Gastrocnemius medialis (tissue), 4 donors: ENCODE data around the gene RASIP1. TPM values are rescaled to one million over a fixed set of nuclear protein-coding genes. Genes with fewer than 3 reads are reported as not detected.

Experiments used
- ATAC-seq, 2 donors: fragments of 150-250 bp; one replicate each; pipeline ENCODE4 v1.9.1; 2016
- DNase-seq, 2 donors: peaks; one replicate each; pipeline ENCODE4 v3.0.0-alpha.2; 2019
- H3K27ac ChIP-seq, 4 donors: fragments of 200-600 bp; sonication (generic); 1 replicate in 1 of 4; 2 replicates in 3 of 4; pipeline ENCODE4 v1.5.1; 2016 to 2018; ENCODE audit warnings: mild to moderate bottlenecking in 2 of 4, moderate library complexity in 1 of 4
- H3K27me3 ChIP-seq, 3 donors: fragments of 200-600 bp; sonication (generic) in 2 of 3; 1 replicate in 1 of 3; 2 replicates in 2 of 3; pipeline versions ENCODE4 v1.5.1 to v1.6.0; 2016 to 2019; ENCODE audit warnings: mild to moderate bottlenecking in 1 of 3, moderate library complexity in 1 of 3
- H3K36me3 ChIP-seq, 2 donors: fragments of 200-600 bp; sonication (generic) in 1 of 2; one replicate each; pipeline ENCODE4 v1.5.1; 2017 to 2018
- H3K4me1 ChIP-seq, 2 donors: fragments of 200-600 bp; sonication (generic) in 1 of 2; one replicate each; pipeline ENCODE4 v1.5.1; 2016 to 2017; ENCODE audit warnings: mild to moderate bottlenecking in 2 of 2
- H3K4me3 ChIP-seq, 4 donors: fragments of 200-600 bp; sonication (generic) in 3 of 4; 1 replicate in 1 of 4; 2 replicates in 3 of 4; pipeline ENCODE4 v1.5.1; 2016 to 2019; ENCODE audit warnings: mild to moderate bottlenecking in 2 of 4
- H3K9me3 ChIP-seq, 3 donors: fragments of 200-600 bp; sonication (generic) in 2 of 3; 1 replicate in 1 of 3; 2 replicates in 2 of 3; pipeline ENCODE4 v1.5.1; 2016 to 2019
- POLR2A ChIP-seq, 2 donors: fragments of 450-650 bp; IDR thresholded peaks; one replicate each; pipeline ENCODE4 v1.6.1; 2017; ENCODE audit warnings: antibody characterized with exemption in 2 of 2, mild to moderate bottlenecking in 2 of 2, moderate library complexity in 2 of 2
- in situ Hi-C, 4 donors: fragments of 200-750 bp; cut with MboI; loops; one replicate each; pipeline versions ENCODE4 v1.15.0 to v1.8.0; 2017; ENCODE audit warnings: low sequenced_read_pairs in 4 of 4
- intact Hi-C: fragments of 100-400 bp; cut with DNase I; formaldehyde crosslinking; loops from one replicate; pipeline ENCODE4 v1.15.1; 2023; ENCODE audit warnings: low total_unique reads
- total RNA-seq, 4 donors: library from RNA; depleted of rRNA; stranded (reverse); fragments of >200 nt; gene quantifications; one replicate each; pipeline versions ENCODE4 v1.1.0 to v1.2.3, GENCODE V29; 2016
- TF ChIP-seq, protein P1 (sequence below), 5 experiments: fragments of 450-650 bp in 3 of 5; fragments of 200-600 bp in 2 of 5; sonication (generic) in 2 of 5; IDR thresholded peaks in 4 of 5; conservative IDR thresholded peaks in 1 of 5; 1 replicate in 4 of 5; 2 replicates in 1 of 5; pipeline ENCODE4 v1.5.1; 2016 to 2019; ENCODE audit warnings: antibody characterized with exemption in 5 of 5, mild to moderate bottlenecking in 3 of 5, moderate library complexity in 3 of 5

RASIP1 gene
- total RNA-seq, 4 donors from 2014 or later: 3.4 to 8.1 (median 6.3) TPM

DNA sequence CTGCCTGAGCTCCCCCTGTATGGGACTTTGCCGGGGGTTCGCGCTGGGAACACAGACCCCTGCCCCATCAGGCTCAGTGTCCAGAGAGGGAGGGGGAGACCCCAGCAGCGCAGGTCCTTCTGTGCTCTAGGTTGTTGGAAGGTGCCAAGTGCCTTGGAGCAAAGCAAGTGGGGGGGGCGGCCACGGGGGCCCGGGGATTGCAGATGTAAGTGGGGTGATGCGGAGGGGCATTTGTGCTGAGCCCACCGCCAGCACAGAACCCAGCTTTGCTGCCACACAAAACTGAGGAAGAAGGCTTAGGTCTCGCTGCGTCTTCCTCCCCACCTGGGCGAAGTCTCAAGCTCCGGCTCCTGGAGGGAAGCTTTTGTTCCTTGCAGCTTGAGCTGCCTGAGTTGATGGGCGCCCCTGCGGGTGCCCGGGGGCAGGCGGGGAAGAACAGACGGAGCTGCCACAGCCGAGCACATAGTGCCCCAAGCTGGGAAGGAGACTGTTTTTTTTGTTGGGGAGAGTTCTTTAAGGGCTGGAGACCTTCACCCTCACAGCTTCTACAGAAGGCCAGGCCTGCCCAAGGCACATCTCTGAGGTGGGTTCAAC is 66.1 kb downstream of the RASIP1 start:
- ATAC-seq (no peak), DNase-seq (no peak)
- no peak for TF ChIP-seq POLR2A (IDR thresholded peaks at IDR 0.05)
- TF ChIP-seq, protein P1, sequence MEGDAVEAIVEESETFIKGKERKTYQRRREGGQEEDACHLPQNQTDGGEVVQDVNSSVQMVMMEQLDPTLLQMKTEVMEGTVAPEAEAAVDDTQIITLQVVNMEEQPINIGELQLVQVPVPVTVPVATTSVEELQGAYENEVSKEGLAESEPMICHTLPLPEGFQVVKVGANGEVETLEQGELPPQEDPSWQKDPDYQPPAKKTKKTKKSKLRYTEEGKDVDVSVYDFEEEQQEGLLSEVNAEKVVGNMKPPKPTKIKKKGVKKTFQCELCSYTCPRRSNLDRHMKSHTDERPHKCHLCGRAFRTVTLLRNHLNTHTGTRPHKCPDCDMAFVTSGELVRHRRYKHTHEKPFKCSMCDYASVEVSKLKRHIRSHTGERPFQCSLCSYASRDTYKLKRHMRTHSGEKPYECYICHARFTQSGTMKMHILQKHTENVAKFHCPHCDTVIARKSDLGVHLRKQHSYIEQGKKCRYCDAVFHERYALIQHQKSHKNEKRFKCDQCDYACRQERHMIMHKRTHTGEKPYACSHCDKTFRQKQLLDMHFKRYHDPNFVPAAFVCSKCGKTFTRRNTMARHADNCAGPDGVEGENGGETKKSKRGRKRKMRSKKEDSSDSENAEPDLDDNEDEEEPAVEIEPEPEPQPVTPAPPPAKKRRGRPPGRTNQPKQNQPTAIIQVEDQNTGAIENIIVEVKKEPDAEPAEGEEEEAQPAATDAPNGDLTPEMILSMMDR (IDR thresholded peaks at IDR 0.05 in 4 of 5, conservative IDR thresholded peaks at IDR 0.05 in 1 of 5): no peak
- intact Hi-C loops: loop anchor here (10.0 kb wide), 1 partner anchor 170 kb away; no protein-coding TSS in a partner anchor
- in situ Hi-C loops: loop anchor here in 1 of 4 donors (10.0 kb wide), 1 partner anchor 170 kb away; no protein-coding TSS in a partner anchor
- H3K4me3 ChIP-seq: no peak overlapping the region
- peaks cover 4 to 11% of the 10 kb centered on the region in 2 donors for H3K4me1 ChIP-seq
- no peak overlapping the region for H3K27ac ChIP-seq
- no peaks in the 10 kb centered on the region for H3K36me3 ChIP-seq
- no peaks in the 10 kb centered on the region for H3K27me3 ChIP-seq
- no peaks in the 10 kb centered on the region for H3K9me3 ChIP-seq

DNA sequence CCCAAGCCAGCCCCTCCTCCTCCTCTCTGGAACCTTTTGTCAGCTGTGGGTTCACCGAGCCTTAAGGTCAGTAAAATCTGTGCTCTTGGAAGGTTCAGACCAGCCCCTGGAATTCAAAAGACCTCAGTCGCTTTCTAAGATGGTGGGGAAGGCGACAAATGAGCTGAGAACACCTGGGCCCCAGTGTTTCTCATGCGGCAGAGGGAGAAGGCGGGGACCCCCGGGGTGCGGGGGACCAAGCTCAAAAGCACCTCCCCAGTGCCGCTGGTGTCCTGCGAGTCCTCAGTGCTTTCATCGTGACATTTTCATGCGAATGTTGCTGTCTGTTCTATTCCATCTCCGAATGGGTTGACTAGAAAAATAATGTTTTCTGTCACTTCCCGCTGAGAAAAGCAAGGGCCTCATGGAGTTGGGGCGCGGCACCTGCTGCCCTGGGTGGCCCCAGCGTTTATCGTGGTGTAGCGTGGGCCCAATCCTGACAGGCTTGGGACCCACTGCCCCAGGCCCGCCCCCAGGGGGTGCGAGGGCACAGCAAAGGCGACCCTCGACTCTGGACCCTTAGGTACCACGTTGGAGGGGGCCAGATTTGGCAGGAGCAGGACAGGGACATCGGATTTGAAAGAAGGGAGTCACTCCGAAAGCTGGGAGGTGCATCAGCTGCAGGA is 66.8 kb downstream of the RASIP1 start:
- H3K27ac ChIP-seq: no peak overlapping the region
- TF ChIP-seq POLR2A (IDR thresholded peaks at IDR 0.05): no peak
- TF ChIP-seq, protein P1 (IDR thresholded peaks at IDR 0.05 in 4 of 5, conservative IDR thresholded peaks at IDR 0.05 in 1 of 5): no peak
- intact Hi-C loops (loop anchor here (10.0 kb wide), 1 partner anchor 171 kb away; no protein-coding TSS in a partner anchor), in situ Hi-C loops (loop anchor here in 1 of 4 donors (10.0 kb wide), 1 partner anchor 171 kb away; no protein-coding TSS in a partner anchor)
- H3K9me3 ChIP-seq: no peaks in the 10 kb centered on the region
- H3K27me3 ChIP-seq: no peaks in the 10 kb centered on the region
- H3K4me3 ChIP-seq: no peak overlapping the region
- DNase-seq: no peak
- ATAC-seq: no peak
- no peaks in the 10 kb centered on the region for H3K36me3 ChIP-seq
- H3K4me1 ChIP-seq: peaks cover 4 to 11% of the 10 kb centered on the region in 2 donors

DNA sequence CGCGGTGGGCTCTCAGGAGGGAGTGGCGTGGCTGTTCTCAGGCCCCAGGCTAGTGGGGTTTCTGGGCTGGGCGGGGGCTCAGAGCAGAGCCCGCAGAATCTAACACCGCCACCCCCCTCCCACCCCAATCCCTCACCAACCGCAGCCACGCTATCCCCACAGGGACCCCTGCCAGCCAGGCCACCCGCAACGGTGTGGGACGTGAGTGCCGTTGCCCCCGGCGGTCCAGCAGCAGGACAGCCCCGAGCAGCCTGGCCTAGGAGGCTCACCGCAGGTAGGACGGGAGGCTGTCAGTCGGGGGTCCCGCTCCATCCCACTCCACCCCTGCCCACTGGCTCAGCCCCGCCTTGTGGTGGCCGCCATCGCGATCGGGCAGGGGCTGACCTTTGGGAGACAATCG is 67.4 kb downstream of the RASIP1 start, which contains the start of gene NTN5:
Gene NTN5 (minus strand): TSS at position 24 of the 400 bp plus-strand sequence. CDS start 2,031 bp downstream, outside the sequence.
- Histone ChIP-seq H3K27ac (no peak within 1 kb of the TSS), H3K36me3 (no peaks in the 10 kb centered on the region), H3K9me3 (no peaks in the 10 kb centered on the region), H3K27me3 (no peaks in the 10 kb centered on the region), H3K4me1 (peaks cover 4 to 11% of the 10 kb centered on the region in 2 donors), H3K4me3 (no peak within 1 kb of the TSS)
- TF ChIP-seq POLR2A (IDR thresholded peaks at IDR 0.05): no peak
- TF ChIP-seq, protein P1 (IDR thresholded peaks at IDR 0.05 in 4 of 5, conservative IDR thresholded peaks at IDR 0.05 in 1 of 5): no peak
- intact Hi-C loops (loop anchor here (10.0 kb wide), 1 partner anchor 172 kb away; no protein-coding TSS in a partner anchor), in situ Hi-C loops (loop anchor here in 1 of 4 donors (10.0 kb wide), 1 partner anchor 172 kb away; no protein-coding TSS in a partner anchor)
- ATAC-seq (no peak), DNase-seq (no peak)

DNA sequence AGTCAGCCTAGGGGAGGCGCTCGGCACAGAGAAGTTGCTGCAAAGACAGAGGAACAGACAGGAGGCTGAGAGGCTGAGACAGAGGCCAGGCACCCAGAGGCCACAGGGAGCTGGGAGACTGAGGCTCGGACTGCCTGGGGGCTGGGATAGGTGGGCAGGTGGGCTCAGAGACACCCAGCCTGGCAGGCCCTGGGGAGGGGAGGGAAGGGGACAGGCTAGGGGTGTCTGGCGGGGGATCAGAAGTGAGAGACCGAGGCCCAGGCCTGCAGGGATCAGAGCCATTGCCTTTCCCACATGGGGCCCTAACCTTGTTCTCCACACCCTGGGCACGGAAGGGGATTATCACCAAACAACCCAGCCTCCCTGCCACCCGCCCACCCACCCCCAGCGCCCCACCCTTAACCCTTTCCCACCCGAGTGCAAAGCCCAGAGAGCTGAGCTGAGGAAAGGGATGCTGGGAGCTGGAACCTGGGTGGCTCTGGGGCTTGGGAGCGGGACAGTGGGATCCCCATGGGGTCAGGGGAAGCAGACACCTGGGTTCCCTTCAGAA is 68.9 kb downstream of the RASIP1 start:
- Histone ChIP-seq H3K27me3 (no peaks in the 10 kb centered on the region), H3K27ac (no peak overlapping the region), H3K9me3 (no peaks in the 10 kb centered on the region), H3K36me3 (no peaks in the 10 kb centered on the region), H3K4me3 (no peak overlapping the region), H3K4me1 (peaks cover 4 to 11% of the 10 kb centered on the region in 2 donors)
- in situ Hi-C loops: loop anchor here in 1 of 4 donors (10.0 kb wide), 1 partner anchor 173 kb away; no protein-coding TSS in a partner anchor
- DNase-seq (no peak), ATAC-seq (no peak)
- TF ChIP-seq POLR2A (IDR thresholded peaks at IDR 0.05): no peak
- TF ChIP-seq, protein P1 (IDR thresholded peaks at IDR 0.05 in 4 of 5, conservative IDR thresholded peaks at IDR 0.05 in 1 of 5): no peak
- intact Hi-C loops: loop anchor here (10.0 kb wide), 1 partner anchor 173 kb away; no protein-coding TSS in a partner anchor
